Measurements from ENCODE around the gene CLIC1. TPM values are rescaled to one million over a fixed set of nuclear protein-coding genes. Genes with fewer than 3 reads are reported as not detected.

Gene CLIC1
- total and polyA plus RNA-seq, 2 donors (not counting 1 experiment from before 2014, with no cell fraction given): 216 to 290 TPM

GRCh38 chr6:31767096-31767645, 30.8 kb upstream of the CLIC1 start:
- H4K20me1 ChIP-seq (ENCODE audit: control insufficient read depth, insufficient read depth, low read length, poor library complexity, severe bottlenecking): no peaks in the 10 kb centered on the region
- H3K79me2 ChIP-seq (ENCODE audit: control insufficient read depth, insufficient read depth, low read length): no peaks in the 10 kb centered on the region
- Mint-ChIP-seq H3K9me3 (ENCODE audit: insufficient read depth) (no peaks in the 10 kb centered on the region), H3K4me1 (peaks cover 9% of the 10 kb centered on the region), H3K4me3 (no peak overlapping the region), H3K27ac (no peak overlapping the region), H3K27me3 (no peaks in the 10 kb centered on the region)
- 100% methylated on average over 3 of the region's 6 CpGs for WGBS (ENCODE audit: insufficient coverage)
- no peak for TF ChIP-seq EZH2 (IDR thresholded peaks at IDR 0.05; ENCODE audit: borderline replicate concordance, insufficient read depth, low read depth, low read length, poor library complexity, severe bottlenecking)
- no peak for TF ChIP-seq CTCF (IDR thresholded peaks at IDR 0.05)
- ATAC-seq (ENCODE audit: low read depth) (no peak), DNase-seq (no peak)
- no peak overlapping the region for H3K4me3 ChIP-seq (ENCODE audit: control extremely low read depth in 1 of 5, extremely low read depth in 1 of 5, insufficient read depth in 1 of 5, low read depth in 2 of 5, low read length in 4 of 5)
- peaks cover 0 to 2% of the 10 kb centered on the region in 2 donors for H3K4me1 ChIP-seq (ENCODE audit: control insufficient read depth in 2 of 2, insufficient read depth in 2 of 2, low read length in 2 of 2)
- intact Hi-C loops (cut with micrococcal nuclease): no loop called here
- H3K27ac ChIP-seq (ENCODE audit: low read length in 2 of 2): no peak overlapping the region
- ChIA-PET CTCF (interaction anchor here (4.5 kb wide), 1 partner anchor 29 kb away, joined by 51 read pairs; the partner anchor contains the start of genes CLIC1 and MSH5), POLR2A (interaction anchor here (0.5 kb wide), 1 partner anchor 1557 kb away, joined by 4 read pairs; no protein-coding TSS in a partner anchor)
- H3K27me3 ChIP-seq (replicated peaks in 1 of 4; ENCODE audit: control extremely low read depth in 1 of 4, control insufficient read depth in 3 of 4, insufficient read depth in 4 of 4, low read length in 3 of 4): no peaks in the 10 kb centered on the region
- H3K36me3 ChIP-seq (replicated peaks in 1 of 2; ENCODE audit: control extremely low read depth in 1 of 2, control insufficient read depth in 1 of 2, extremely low read depth in 1 of 2, insufficient read depth in 2 of 2, low read length in 1 of 2): peaks cover 0 to 3% of the 10 kb centered on the region in 2 experiments
- no peaks in the 10 kb centered on the region for H3K9me3 ChIP-seq (ENCODE audit: control extremely low read depth in 1 of 3, control insufficient read depth in 2 of 3, insufficient read depth in 1 of 3, low read length in 2 of 3)
- no peak overlapping the region for H3K4me2 ChIP-seq (replicated peaks; ENCODE audit: low read depth, low read length, poor library complexity, severe bottlenecking)
- H3K9ac ChIP-seq (ENCODE audit: low read length): no peak overlapping the region
- H2AFZ ChIP-seq (ENCODE audit: insufficient read depth, low read depth, low read length, poor library complexity, severe bottlenecking): no peak overlapping the region

GRCh38 chr6:31765910-31766794, 29.8 kb upstream of the CLIC1 start:
- Histone ChIP-seq H3K4me2 (replicated peaks; ENCODE audit: low read depth, low read length, poor library complexity, severe bottlenecking) (no peak overlapping the region), H2AFZ (ENCODE audit: insufficient read depth, low read depth, low read length, poor library complexity, severe bottlenecking) (no peak overlapping the region), H4K20me1 (ENCODE audit: control insufficient read depth, insufficient read depth, low read length, poor library complexity, severe bottlenecking) (no peaks in the 10 kb centered on the region), H3K9me3 (ENCODE audit: control extremely low read depth in 1 of 3, control insufficient read depth in 2 of 3, insufficient read depth in 1 of 3, low read length in 2 of 3) (no peaks in the 10 kb centered on the region), H3K36me3 (replicated peaks in 1 of 2; ENCODE audit: control extremely low read depth in 1 of 2, control insufficient read depth in 1 of 2, extremely low read depth in 1 of 2, insufficient read depth in 2 of 2, low read length in 1 of 2) (peaks cover 0 to 5% of the 10 kb centered on the region in 2 experiments), H3K4me3 (ENCODE audit: control extremely low read depth in 1 of 5, extremely low read depth in 1 of 5, insufficient read depth in 1 of 5, low read depth in 2 of 5, low read length in 4 of 5) (no peak overlapping the region), H3K9ac (ENCODE audit: low read length) (no peak overlapping the region), H3K27ac (ENCODE audit: low read length in 2 of 2) (no peak overlapping the region), H3K79me2 (ENCODE audit: control insufficient read depth, insufficient read depth, low read length) (no peaks in the 10 kb centered on the region), H3K4me1 (ENCODE audit: control insufficient read depth in 2 of 2, insufficient read depth in 2 of 2, low read length in 2 of 2) (no peaks in the 10 kb centered on the region), H3K27me3 (replicated peaks in 1 of 4; ENCODE audit: control extremely low read depth in 1 of 4, control insufficient read depth in 3 of 4, insufficient read depth in 4 of 4, low read length in 3 of 4) (no peaks in the 10 kb centered on the region)
- no peak for DNase-seq
- no peaks in the 10 kb centered on the region for H3K27me3 Mint-ChIP-seq
- TF ChIP-seq CTCF (IDR thresholded peaks at IDR 0.05): no peak
- TF ChIP-seq EZH2 (IDR thresholded peaks at IDR 0.05; ENCODE audit: borderline replicate concordance, insufficient read depth, low read depth, low read length, poor library complexity, severe bottlenecking): no peak
- ATAC-seq (ENCODE audit: low read depth): no peak
- H3K4me1 Mint-ChIP-seq: peaks cover 6% of the 10 kb centered on the region
- POLR2A ChIA-PET: interaction anchor here (0.5 kb wide), 1 partner anchor 1556 kb away, joined by 4 read pairs; no protein-coding TSS in a partner anchor
- H3K4me3 Mint-ChIP-seq: no peak overlapping the region
- H3K27ac Mint-ChIP-seq: no peak overlapping the region
- no peaks in the 10 kb centered on the region for H3K9me3 Mint-ChIP-seq (ENCODE audit: insufficient read depth)
- intact Hi-C loops (cut with micrococcal nuclease): no loop called here
- WGBS (ENCODE audit: insufficient coverage): 91% methylated on average over 39 of the region's 42 CpGs
- CTCF ChIA-PET: no interaction called here
